DND-41 (cell line): ENCODE data around the gene PSEN1.

Source experiments
- ATAC-seq: fragments of 200-7000 bp; cut with Tn5 transposase; 3 replicates; pipeline ENCODE4 v1.9.1; 2021; ENCODE audit warnings: low read depth; ENCODE audit not compliant: insufficient read depth
- DNase-seq: peaks from one replicate; pipeline ENCODE4 v3.0.0-alpha.2; 2020
- H2AFZ ChIP-seq: 2 replicates; pipeline ENCODE4 v1.6.0; 2012; ENCODE audit warnings: low read depth, low read length
- H3K27ac ChIP-seq: 2 replicates; pipeline ENCODE4 v1.5.1; 2012; ENCODE audit warnings: low read length, inconsistent platforms
- H3K27me3 ChIP-seq: fragments of 200-600 bp; sonication (generic); 2 replicates; pipeline ENCODE4 v1.6.0; 2012; ENCODE audit warnings: low read length, mild to moderate bottlenecking, inconsistent platforms; ENCODE audit not compliant: insufficient read depth, poor library complexity
- H3K36me3 ChIP-seq: 2 replicates; pipeline ENCODE4 v1.5.1; 2012; ENCODE audit warnings: low read length, inconsistent platforms; ENCODE audit not compliant: insufficient read depth
- H3K4me1 ChIP-seq: 2 replicates; pipeline ENCODE4 v1.5.1; 2012; ENCODE audit warnings: mild to moderate bottlenecking, low read length; ENCODE audit not compliant: insufficient read depth
- H3K4me2 ChIP-seq: 2 replicates; pipeline ENCODE4 v1.6.0; 2012; ENCODE audit warnings: mild to moderate bottlenecking, moderate library complexity, low read length, inconsistent platforms; ENCODE audit not compliant: insufficient read depth
- H3K4me3 ChIP-seq, 2 experiments: fragments of 200-600 bp in 1 of 2; shearing (Covaris generic) in 1 of 2; 2 replicates each; pipeline ENCODE4 v1.5.1; 2012 to 2016; ENCODE audit warnings: inconsistent platforms in 2 of 2, low read length in 2 of 2, mild to moderate bottlenecking in 2 of 2, low read depth in 1 of 2, moderate library complexity in 1 of 2
- H3K79me2 ChIP-seq: 2 replicates; pipeline ENCODE4 v1.6.0; 2012; ENCODE audit warnings: low read length, inconsistent platforms; ENCODE audit not compliant: insufficient read depth
- H3K9ac ChIP-seq: 2 replicates; pipeline ENCODE4 v1.6.0; 2012; ENCODE audit warnings: low read depth, mild to moderate bottlenecking, inconsistent platforms, low read length, moderate library complexity
- H3K9me3 ChIP-seq: 2 replicates; pipeline ENCODE4 v1.5.1; 2012; ENCODE audit warnings: low read length, moderate library complexity, mild to moderate bottlenecking, inconsistent platforms; ENCODE audit not compliant: insufficient read depth, severe bottlenecking
- H4K20me1 ChIP-seq: 2 replicates; pipeline ENCODE4 v1.6.0; 2012; ENCODE audit warnings: low read length; ENCODE audit not compliant: insufficient read depth
- CTCF ChIP-seq: IDR thresholded peaks from 2 replicates; pipeline ENCODE4 v1.5.1; 2012; ENCODE audit warnings: borderline replicate concordance, low read length, moderate library complexity, mild to moderate bottlenecking; ENCODE audit not compliant: poor library complexity, severe bottlenecking; ENCODE audit errors: extremely low read depth
- EZH2 ChIP-seq: IDR thresholded peaks from 3 replicates; pipeline ENCODE4 v1.6.1; 2012; ENCODE audit warnings: borderline replicate concordance, low read depth, mild to moderate bottlenecking, moderate library complexity, low read length, inconsistent platforms; ENCODE audit not compliant: severe bottlenecking

Gene PSEN1

DNA sequence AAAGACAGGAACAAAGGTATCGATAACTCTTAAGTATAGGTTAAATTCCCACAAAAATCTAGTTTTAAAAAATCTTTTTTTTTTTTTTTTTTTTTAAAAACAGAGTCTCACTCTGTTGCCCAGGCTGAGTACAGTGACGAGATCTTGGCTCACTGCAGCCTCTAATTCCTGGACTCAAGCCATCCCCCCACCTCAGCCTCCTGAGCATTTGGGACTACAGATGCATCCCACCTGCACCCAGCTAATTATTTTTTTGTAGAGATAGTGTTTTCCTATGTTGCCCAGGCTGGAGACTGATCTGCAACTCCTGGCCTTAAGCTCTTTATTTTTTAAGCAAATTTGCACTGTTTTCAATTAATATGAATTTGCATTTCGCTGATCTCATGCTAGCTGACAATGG is 9.8 kb downstream of the PSEN1 start:
- Histone ChIP-seq H4K20me1 (peaks cover 8% of the 10 kb centered on the region; the same call in 1 of the 2 replicates), H3K4me3 (no peak overlapping the region), H3K27ac (no peak overlapping the region), H3K4me1 (no peaks in the 10 kb centered on the region), H3K36me3 (peaks cover 18% of the 10 kb centered on the region), H3K79me2 (peaks cover 47% of the 10 kb centered on the region), H3K4me2 (no peak overlapping the region), H3K9me3 (no peaks in the 10 kb centered on the region), H3K27me3 (no peaks in the 10 kb centered on the region), H3K9ac (no peak overlapping the region), H2AFZ (no peak overlapping the region)
- TF ChIP-seq EZH2 (no peak), CTCF (no peak)
- no peak for ATAC-seq
- DNase-seq = no peak

GRCh38 chr14:73149753-73150152 is 13.4 kb downstream of the PSEN1 start:
- Histone ChIP-seq H3K27me3 (no peaks in the 10 kb centered on the region), H3K27ac (no peak overlapping the region), H3K4me3 (no peak overlapping the region), H3K79me2 (peaks cover 21% of the 10 kb centered on the region), H3K4me2 (no peak overlapping the region), H3K9ac (no peak overlapping the region), H3K36me3 (peaks cover 19% of the 10 kb centered on the region), H2AFZ (no peak overlapping the region), H3K9me3 (no peaks in the 10 kb centered on the region), H3K4me1 (no peaks in the 10 kb centered on the region), H4K20me1 (0 out of 2 replicates have a peak, but pooled peaks cover 3% of the 10 kb centered on the region)
- no peak for DNase-seq
- TF ChIP-seq EZH2 = no peak
- no peak for TF ChIP-seq CTCF
- ATAC-seq = no peak

GRCh38 chr14:73153272-73153671 is 17.0 kb downstream of the PSEN1 start:
- Histone ChIP-seq H3K4me3 (no peak overlapping the region), H3K36me3 (peaks cover 28% of the 10 kb centered on the region), H3K4me2 (no peak overlapping the region), H3K79me2 (no peaks in the 10 kb centered on the region), H3K9ac (no peak overlapping the region), H3K4me1 (no peaks in the 10 kb centered on the region), H3K27me3 (no peaks in the 10 kb centered on the region), H3K9me3 (no peaks in the 10 kb centered on the region), H2AFZ (no peak overlapping the region), H3K27ac (no peak overlapping the region), H4K20me1 (no peaks in the 10 kb centered on the region)
- DNase-seq (no peak), ATAC-seq (no peak)
- TF ChIP-seq CTCF (no peak), EZH2 (no peak)

DNA sequence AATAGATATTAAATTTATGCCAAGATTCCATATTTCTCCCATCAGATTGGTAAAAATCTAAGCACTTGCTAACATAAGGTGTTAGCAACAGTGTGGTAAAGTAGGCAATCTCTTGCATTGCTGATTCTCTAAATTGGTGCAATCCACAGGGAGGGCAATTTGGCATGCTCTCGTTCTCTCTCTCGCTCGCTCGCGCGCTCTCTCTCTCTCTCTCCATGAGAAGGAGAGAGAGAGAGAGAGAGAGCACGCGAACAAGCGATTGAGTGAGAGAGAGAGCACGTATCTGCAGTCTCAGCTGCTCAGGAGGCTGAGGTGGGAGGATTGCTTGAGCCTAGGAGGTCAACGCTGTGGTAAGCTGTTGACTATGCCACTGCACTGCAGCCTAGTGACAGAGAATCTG is 25.9 kb downstream of the PSEN1 start:
- ATAC-seq (no peak), DNase-seq (no peak)
- no peaks in the 10 kb centered on the region for H3K4me1 ChIP-seq
- no peaks in the 10 kb centered on the region for H3K79me2 ChIP-seq
- H3K9ac ChIP-seq = no peak overlapping the region
- no peak overlapping the region for H3K27ac ChIP-seq
- no peak overlapping the region for H3K4me2 ChIP-seq
- no peak for TF ChIP-seq EZH2
- TF ChIP-seq CTCF = no peak
- H3K9me3 ChIP-seq = no peaks in the 10 kb centered on the region
- H3K4me3 ChIP-seq = no peak overlapping the region
- H3K27me3 ChIP-seq = no peaks in the 10 kb centered on the region
- H4K20me1 ChIP-seq = no peaks in the 10 kb centered on the region
- no peak overlapping the region for H2AFZ ChIP-seq
- H3K36me3 ChIP-seq = peaks cover 35% of the 10 kb centered on the region
